H1 (cell line): Measurements from ENCODE around the gene CPZ. TPM values are rescaled to one million over a fixed set of nuclear protein-coding genes. Genes with fewer than 3 reads are reported as not detected.

Experiments used
- CTCF ChIA-PET: fragments of 300-600 bp; sonication (Branson Sonifier 250); formaldehyde crosslinking; loops from one replicate; lab custom pipeline; 2021; ENCODE audit not compliant: partially characterized antibody; lab: Charles Lee
- POLR2A ChIA-PET: fragments of 300-600 bp; sonication (Branson Sonifier 250); formaldehyde crosslinking; loops from one replicate; lab custom pipeline; 2021; ENCODE audit warnings: inconsistent platforms; ENCODE audit not compliant: partially characterized antibody; lab: Charles Lee
- DNase-seq, 2 experiments: peaks; one replicate each; pipeline versions ENCODE4 v3.0.0 to v3.0.0-alpha.2; 2010 to 2022; ENCODE audit warnings: low spot score in 2 of 2, low read depth in 1 of 2, mixed read lengths in 1 of 2
- FAIRE-seq: peaks from 2 replicates; lab custom pipeline; 2011; peaks lifted over from hg19 to GRCh38; lab: Jason Lieb, UNC
- H2AFZ ChIP-seq: 2 replicates; pipeline ENCODE4 v1.8.1; 2012; ENCODE audit warnings: low read length, inconsistent platforms
- H2AK5ac ChIP-seq: 2 replicates; pipeline ENCODE4 v1.6.1; 2013; ENCODE audit warnings: low read depth, low read length
- H2BK120ac ChIP-seq: replicated peaks from 2 replicates; pipeline ENCODE3; 2013; ENCODE audit warnings: low read depth, low read length, inconsistent platforms
- H2BK12ac ChIP-seq: 2 replicates; pipeline ENCODE4 v1.6.1; 2013; ENCODE audit warnings: low read depth, low read length
- H2BK15ac ChIP-seq: 2 replicates; pipeline ENCODE4 v1.6.1; 2013; ENCODE audit warnings: low read length
- H2BK20ac ChIP-seq: 2 replicates; pipeline ENCODE4 v1.6.1; 2013; ENCODE audit warnings: low read length
- H2BK5ac ChIP-seq: 2 replicates; pipeline ENCODE4 v1.6.1; 2013; ENCODE audit warnings: low read depth, low read length
- H3K14ac ChIP-seq: 2 replicates; pipeline ENCODE4 v1.6.1; 2013; ENCODE audit warnings: inconsistent platforms; ENCODE audit not compliant: insufficient read length
- H3K18ac ChIP-seq: 2 replicates; pipeline ENCODE4 v1.6.1; 2013; ENCODE audit warnings: low read length; ENCODE audit errors: extremely low read depth
- H3K23ac ChIP-seq: 2 replicates; pipeline ENCODE4 v1.6.1; 2013; ENCODE audit warnings: inconsistent platforms; ENCODE audit not compliant: insufficient read length
- H3K23me2 ChIP-seq: 2 replicates; pipeline ENCODE4 v1.6.1; 2013; ENCODE audit warnings: low read depth, low read length
- H3K27ac ChIP-seq: 2 replicates; pipeline ENCODE4 v1.6.1; 2011; ENCODE audit warnings: low read depth, low read length, inconsistent platforms
- H3K27me3 ChIP-seq, 4 experiments: replicated peaks in 1 of 4; 1 replicate in 1 of 4; 2 replicates in 3 of 4; pipeline versions ENCODE4 v1.6.1 to v1.8.1; 2011 to 2013; ENCODE audit warnings: low read length in 3 of 4, mild to moderate bottlenecking in 3 of 4, inconsistent platforms in 2 of 4, mixed read lengths in 2 of 4, moderate library complexity in 1 of 4; ENCODE audit not compliant: control insufficient read depth in 3 of 4, insufficient read depth in 3 of 4; ENCODE audit errors: extremely low read depth in 1 of 4
- H3K36me3 ChIP-seq, 4 experiments: 2 replicates each; pipeline versions ENCODE4 v1.6.1 to v1.8.1; 2011 to 2013; ENCODE audit warnings: mild to moderate bottlenecking in 4 of 4, low read length in 3 of 4, moderate library complexity in 2 of 4, control low read depth in 1 of 4, inconsistent platforms in 1 of 4; ENCODE audit not compliant: insufficient read depth in 4 of 4, control insufficient read depth in 2 of 4
- H3K4ac ChIP-seq: replicated peaks from 2 replicates; pipeline ENCODE3; 2013; ENCODE audit warnings: low read length, low read depth, mixed read lengths, inconsistent platforms; ENCODE audit not compliant: insufficient read length
- H3K4me1 ChIP-seq, 4 experiments: replicated peaks in 1 of 4; 1 replicate in 1 of 4; 2 replicates in 3 of 4; pipeline versions ENCODE4 v1.6.1 to v1.8.1; 2011 to 2013; ENCODE audit warnings: low read length in 3 of 4, inconsistent platforms in 2 of 4, mixed read lengths in 1 of 4; ENCODE audit not compliant: insufficient read depth in 4 of 4, control insufficient read depth in 3 of 4
- H3K4me2 ChIP-seq, 2 experiments: 2 replicates each; pipeline versions ENCODE4 v1.6.1 to v1.8.1; 2011 to 2013; ENCODE audit warnings: low read depth in 2 of 2, low read length in 2 of 2, control low read depth in 1 of 2, inconsistent platforms in 1 of 2, mild to moderate bottlenecking in 1 of 2; ENCODE audit not compliant: insufficient read depth in 1 of 2
- H3K4me3 ChIP-seq, 4 experiments: fragments of 200-600, 300-600 bp in 1 of 4; sonication (generic), shearing (Covaris generic), sonication (Bioruptor Twin) in 1 of 4; 2 replicates each; pipeline versions ENCODE4 v1.5.1 to v1.8.1; 2011 to 2016; ENCODE audit warnings: low read length in 4 of 4, low read depth in 3 of 4, control low read depth in 2 of 4, inconsistent platforms in 2 of 4, mild to moderate bottlenecking in 2 of 4, mixed read lengths in 1 of 4, moderate library complexity in 1 of 4; ENCODE audit not compliant: insufficient read depth in 2 of 4; ENCODE audit errors: extremely low read depth in 1 of 4
- H3K56ac ChIP-seq: replicated peaks from 2 replicates; pipeline ENCODE3; 2013; ENCODE audit warnings: low read depth, mild to moderate bottlenecking, mixed read lengths, low read length, inconsistent platforms; ENCODE audit not compliant: insufficient read length
- H3K79me1 ChIP-seq: 2 replicates; pipeline ENCODE4 v1.6.1; 2013; ENCODE audit warnings: low read depth, low read length, control low read depth
- H3K79me2 ChIP-seq, 2 experiments: 2 replicates each; pipeline versions ENCODE4 v1.6.1 to v1.8.1; 2012 to 2013; ENCODE audit warnings: low read length in 2 of 2, mild to moderate bottlenecking in 2 of 2, inconsistent platforms in 1 of 2; ENCODE audit not compliant: insufficient read depth in 2 of 2, control insufficient read depth in 1 of 2
- H3K9ac ChIP-seq, 4 experiments: replicated peaks in 1 of 4; 1 replicate in 1 of 4; 2 replicates in 3 of 4; pipeline versions ENCODE4 v1.6.1 to v1.8.1; 2011 to 2013; ENCODE audit warnings: low read depth in 3 of 4, low read length in 3 of 4, control low read depth in 2 of 4, mild to moderate bottlenecking in 2 of 4, moderate library complexity in 2 of 4, inconsistent platforms in 1 of 4; ENCODE audit errors: extremely low read depth in 1 of 4
- H3K9me3 ChIP-seq, 2 experiments: 2 replicates each; pipeline versions ENCODE4 v1.6.1 to v1.8.1; 2012 to 2013; ENCODE audit warnings: mild to moderate bottlenecking in 2 of 2, moderate library complexity in 2 of 2, control low read depth in 1 of 2, inconsistent platforms in 1 of 2, low read depth in 1 of 2, low read length in 1 of 2, mixed read lengths in 1 of 2; ENCODE audit not compliant: insufficient read depth in 2 of 2
- H4K20me1 ChIP-seq, 2 experiments: replicated peaks in 1 of 2; 2 replicates each; pipeline versions ENCODE3 to v1.8.1; 2011 to 2013; ENCODE audit warnings: inconsistent platforms in 2 of 2, low read length in 2 of 2, mild to moderate bottlenecking in 1 of 2; ENCODE audit not compliant: insufficient read depth in 2 of 2, control insufficient read depth in 1 of 2
- H4K5ac ChIP-seq: 2 replicates; pipeline ENCODE4 v1.6.1; 2013; ENCODE audit warnings: low read length, low read depth, mixed read lengths, inconsistent platforms; ENCODE audit not compliant: insufficient read length
- H4K8ac ChIP-seq: 2 replicates; pipeline ENCODE4 v1.8.0; 2013; ENCODE audit warnings: mild to moderate bottlenecking, moderate library complexity, low read length, inconsistent platforms; ENCODE audit not compliant: insufficient read depth; ENCODE audit errors: extremely low read depth
- H4K91ac ChIP-seq: replicated peaks from 2 replicates; pipeline ENCODE3; 2013; ENCODE audit warnings: low read length, mixed read lengths, inconsistent platforms; ENCODE audit not compliant: insufficient read length
- CEBPB ChIP-seq: IDR thresholded peaks from 2 replicates; pipeline ENCODE4 v1.6.1; 2012; ENCODE audit warnings: low read depth, low read length
- WGBS, 2 experiments: shearing (Covaris generic) in 1 of 2; methylation state at CpG; one replicate each; pipeline versions ENCODE4 v1.1.6 to v1.1.7; 2013 to 2015; ENCODE audit warnings: low lambda C conversion rate in 2 of 2, mixed read lengths in 2 of 2, inconsistent platforms in 1 of 2, low coverage in 1 of 2, missing lambda C conversion rate in 1 of 2; ENCODE audit not compliant: insufficient replicate concordance in 2 of 2, insufficient coverage in 1 of 2, insufficient read length in 1 of 2; ENCODE audit errors: extremely low coverage in 1 of 2, missing lambda C conversion rate in 1 of 2; 5-methylcytosine and 5-hydroxymethylcytosine counted together
- polyA plus RNA-seq, 7 experiments: library from polyadenylated mRNA; depleted of rRNA in 3 of 7; stranded (reverse) in 5 of 7; unstranded in 2 of 7; fragments of >200 nt in 5 of 7; fragments of 200-250 nt in 2 of 7; gene quantifications; 1 replicate in 5 of 7; 2 replicates in 1 of 7; 4 replicates in 1 of 7; pipeline versions ENCODE4 v1.2.1 to v1.2.3, GENCODE V29; 2011 to 2013; ENCODE audit warnings: missing spikeins in 2 of 7, mixed read lengths in 2 of 7
- total RNA-seq: library from RNA; stranded (reverse); fragmentation: NEBNext Ultra II Directional; extraction: Animal tissue kit (Norgen Biotek cat#: 25700); gene quantifications from 2 replicates; pipeline ENCODE4 v1.2.1, GENCODE V29; 2021
- TF ChIP-seq, protein P1 (sequence below): IDR thresholded peaks from 2 replicates; pipeline ENCODE4 v1.6.1; 2012; ENCODE audit warnings: low read length, inconsistent platforms

The CPZ gene
- total and polyA plus RNA-seq, 2 of the 8 experiments (the other 6 are each of a cell fraction or from before 2014, with no cell fraction given), result 28.8 to 40.7 TPM

DNA sequence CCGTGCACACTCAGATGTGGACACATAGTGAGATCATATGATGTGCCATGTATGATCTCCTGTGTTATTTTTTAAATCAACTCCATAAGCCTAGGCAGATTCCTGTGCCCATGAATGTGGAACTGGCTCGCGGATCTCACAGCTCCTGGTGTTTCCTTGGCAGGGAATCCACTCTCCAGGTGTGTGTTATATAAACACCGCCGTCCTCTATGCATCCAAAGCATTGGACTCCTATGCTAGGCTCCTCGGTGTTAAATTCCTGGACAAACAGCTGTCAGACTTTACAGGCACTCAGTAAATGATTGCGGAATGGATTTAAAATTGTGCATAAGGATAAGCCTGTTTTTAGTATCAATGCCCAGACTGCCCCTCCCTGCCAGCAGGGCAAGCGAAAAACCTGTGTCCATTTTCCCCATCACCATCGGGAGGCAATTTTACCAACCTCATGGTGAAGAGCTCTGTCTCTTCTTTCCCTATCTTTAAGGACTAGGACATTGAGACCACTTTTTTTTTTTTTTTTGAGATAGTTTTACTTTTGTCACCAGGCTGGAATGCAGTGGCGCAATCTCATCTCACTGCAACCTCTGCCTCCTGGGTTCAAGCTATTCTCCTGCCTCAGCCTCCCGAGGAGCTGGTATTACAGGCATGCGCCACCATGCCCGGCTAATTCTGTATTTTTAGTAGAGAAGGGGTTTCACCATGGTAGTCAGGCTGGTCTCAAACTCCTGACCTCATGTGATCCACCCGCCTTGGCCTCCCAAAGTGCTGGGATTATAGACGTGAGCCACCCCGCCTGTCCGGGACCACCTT is 36.0 kb upstream of the CPZ start:
- no peak overlapping the region for H3K4me3 ChIP-seq
- no peaks in the 10 kb centered on the region for H3K36me3 ChIP-seq
- H3K4me1 ChIP-seq, result peaks cover 0 to 10% (median 4%) of the 10 kb centered on the region in 4 experiments; a peak in 4 of 7 replicates
- ChIA-PET POLR2A (interaction anchor here (0.7 kb wide), 1 partner anchor 11 kb away, joined by 3 read pairs; no protein-coding TSS in a partner anchor), CTCF (interaction anchor here (0.6 to 2.8 kb wide), 10 partner anchors 10 to 368 kb away, joined by 3 to 12 read pairs (median 4); no protein-coding TSS in a partner anchor)
- no peak overlapping the region for H3K4me2 ChIP-seq
- no peak overlapping the region for H2AFZ ChIP-seq
- H3K9me3 ChIP-seq, result no peaks in the 10 kb centered on the region
- no peak overlapping the region for H2BK5ac ChIP-seq
- peak; percentile 76; the same call in 1 of the 2 replicates for TF ChIP-seq CEBPB
- TF ChIP-seq, protein P1, sequence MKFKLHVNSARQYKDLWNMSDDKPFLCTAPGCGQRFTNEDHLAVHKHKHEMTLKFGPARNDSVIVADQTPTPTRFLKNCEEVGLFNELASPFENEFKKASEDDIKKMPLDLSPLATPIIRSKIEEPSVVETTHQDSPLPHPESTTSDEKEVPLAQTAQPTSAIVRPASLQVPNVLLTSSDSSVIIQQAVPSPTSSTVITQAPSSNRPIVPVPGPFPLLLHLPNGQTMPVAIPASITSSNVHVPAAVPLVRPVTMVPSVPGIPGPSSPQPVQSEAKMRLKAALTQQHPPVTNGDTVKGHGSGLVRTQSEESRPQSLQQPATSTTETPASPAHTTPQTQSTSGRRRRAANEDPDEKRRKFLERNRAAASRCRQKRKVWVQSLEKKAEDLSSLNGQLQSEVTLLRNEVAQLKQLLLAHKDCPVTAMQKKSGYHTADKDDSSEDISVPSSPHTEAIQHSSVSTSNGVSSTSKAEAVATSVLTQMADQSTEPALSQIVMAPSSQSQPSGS, result no peak
- H3K4ac ChIP-seq, result no peak overlapping the region
- no peak overlapping the region for H3K56ac ChIP-seq
- 0 out of 2 replicates have a peak overlapping the region, but pooled peaks have one; percentile 27 for H2BK20ac ChIP-seq
- no peak overlapping the region for H2BK120ac ChIP-seq
- DNase-seq (no peak), FAIRE-seq (no peak)
- 82% methylated on average over 17 of the region's 17 CpGs; no CpG with 5 or more reads in 1 of the 2 experiments for WGBS, 2 experiments
- no peak overlapping the region for H2BK15ac ChIP-seq
- no peak overlapping the region for H4K5ac ChIP-seq
- H4K91ac ChIP-seq, result no peak overlapping the region
- H2AK5ac ChIP-seq, result no peak overlapping the region
- no peaks in the 10 kb centered on the region for H3K23me2 ChIP-seq
- H3K79me2 ChIP-seq, result no peaks in the 10 kb centered on the region
- H2BK12ac ChIP-seq, result no peak overlapping the region
- H3K9ac ChIP-seq, result no peak overlapping the region
- H4K20me1 ChIP-seq, result no peaks in the 10 kb centered on the region
- H3K14ac ChIP-seq, result no peak overlapping the region
- H3K23ac ChIP-seq, result no peak overlapping the region
- no peaks in the 10 kb centered on the region for H3K79me1 ChIP-seq
- no peak overlapping the region for H3K18ac ChIP-seq
- H3K27ac ChIP-seq, result no peak overlapping the region
- H3K27me3 ChIP-seq, result no peaks in the 10 kb centered on the region
- H4K8ac ChIP-seq, result no peak overlapping the region
